Measurements from ENCODE around the gene VRK1. TPM values are rescaled to one million over a fixed set of nuclear protein-coding genes. Genes with fewer than 3 reads are reported as not detected.

The VRK1 gene
- total and polyA plus RNA-seq, 9 donors = 7.8 to 31.7 (median 16.9) TPM

DNA sequence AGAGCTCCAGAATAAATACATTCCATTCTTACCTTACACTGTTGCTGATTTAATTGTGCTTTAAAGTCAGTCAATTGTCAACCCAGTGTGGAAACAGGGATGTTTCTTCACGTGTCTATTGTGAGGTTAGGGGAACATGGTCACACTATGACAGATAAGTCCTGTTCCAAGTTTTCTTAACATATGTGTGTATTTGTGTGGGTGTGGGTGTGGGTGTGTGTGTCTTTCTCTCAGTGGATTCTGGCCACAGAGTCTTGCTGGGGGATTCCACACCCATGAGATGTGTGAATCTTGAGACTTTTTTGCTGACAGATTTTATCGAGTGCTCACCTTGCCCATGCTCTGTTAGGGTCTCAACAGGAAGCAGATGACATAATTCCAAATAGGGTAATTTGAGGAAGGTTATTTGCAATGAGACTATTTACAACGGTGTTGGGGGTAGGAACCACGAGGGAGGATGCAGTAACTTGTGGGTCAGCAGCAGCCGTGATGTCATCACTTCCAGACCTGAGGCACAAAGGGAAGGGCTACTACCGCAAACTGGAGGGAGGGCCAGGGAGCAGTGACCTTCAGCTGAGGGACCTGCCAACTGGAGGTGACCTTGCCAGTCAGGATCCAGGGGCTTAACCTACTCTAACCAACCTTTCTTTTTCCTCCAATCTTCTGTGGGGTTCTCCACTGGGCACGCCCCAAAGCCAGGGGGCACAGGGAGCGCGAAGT, 1.9 kb upstream of the VRK1 start:
- no peaks in the 10 kb centered on the region for H3K36me3 ChIP-seq
- intact Hi-C loops (cut with DNase I) = no loop called here
- no peak overlapping the region for H3K4me3 ChIP-seq
- no peak overlapping the region for H3K27ac ChIP-seq
- 66 to 76% (median 75%) methylated on average over 9 of the region's 9 CpGs for WGBS, 3 donors
- H3K9me3 ChIP-seq = no peaks in the 10 kb centered on the region
- TF ChIP-seq POLR2A (IDR thresholded peaks at IDR 0.05) (no peak), EP300 (IDR thresholded peaks at IDR 0.05) (no peak)
- TF ChIP-seq, protein P1, sequence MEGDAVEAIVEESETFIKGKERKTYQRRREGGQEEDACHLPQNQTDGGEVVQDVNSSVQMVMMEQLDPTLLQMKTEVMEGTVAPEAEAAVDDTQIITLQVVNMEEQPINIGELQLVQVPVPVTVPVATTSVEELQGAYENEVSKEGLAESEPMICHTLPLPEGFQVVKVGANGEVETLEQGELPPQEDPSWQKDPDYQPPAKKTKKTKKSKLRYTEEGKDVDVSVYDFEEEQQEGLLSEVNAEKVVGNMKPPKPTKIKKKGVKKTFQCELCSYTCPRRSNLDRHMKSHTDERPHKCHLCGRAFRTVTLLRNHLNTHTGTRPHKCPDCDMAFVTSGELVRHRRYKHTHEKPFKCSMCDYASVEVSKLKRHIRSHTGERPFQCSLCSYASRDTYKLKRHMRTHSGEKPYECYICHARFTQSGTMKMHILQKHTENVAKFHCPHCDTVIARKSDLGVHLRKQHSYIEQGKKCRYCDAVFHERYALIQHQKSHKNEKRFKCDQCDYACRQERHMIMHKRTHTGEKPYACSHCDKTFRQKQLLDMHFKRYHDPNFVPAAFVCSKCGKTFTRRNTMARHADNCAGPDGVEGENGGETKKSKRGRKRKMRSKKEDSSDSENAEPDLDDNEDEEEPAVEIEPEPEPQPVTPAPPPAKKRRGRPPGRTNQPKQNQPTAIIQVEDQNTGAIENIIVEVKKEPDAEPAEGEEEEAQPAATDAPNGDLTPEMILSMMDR (IDR thresholded peaks at IDR 0.05) = no peak
- H3K27me3 ChIP-seq = no peaks in the 10 kb centered on the region
- peaks cover 5% of the 10 kb centered on the region for H3K4me1 ChIP-seq (ENCODE audit: insufficient read depth)
- DNase-seq = no peak

DNA sequence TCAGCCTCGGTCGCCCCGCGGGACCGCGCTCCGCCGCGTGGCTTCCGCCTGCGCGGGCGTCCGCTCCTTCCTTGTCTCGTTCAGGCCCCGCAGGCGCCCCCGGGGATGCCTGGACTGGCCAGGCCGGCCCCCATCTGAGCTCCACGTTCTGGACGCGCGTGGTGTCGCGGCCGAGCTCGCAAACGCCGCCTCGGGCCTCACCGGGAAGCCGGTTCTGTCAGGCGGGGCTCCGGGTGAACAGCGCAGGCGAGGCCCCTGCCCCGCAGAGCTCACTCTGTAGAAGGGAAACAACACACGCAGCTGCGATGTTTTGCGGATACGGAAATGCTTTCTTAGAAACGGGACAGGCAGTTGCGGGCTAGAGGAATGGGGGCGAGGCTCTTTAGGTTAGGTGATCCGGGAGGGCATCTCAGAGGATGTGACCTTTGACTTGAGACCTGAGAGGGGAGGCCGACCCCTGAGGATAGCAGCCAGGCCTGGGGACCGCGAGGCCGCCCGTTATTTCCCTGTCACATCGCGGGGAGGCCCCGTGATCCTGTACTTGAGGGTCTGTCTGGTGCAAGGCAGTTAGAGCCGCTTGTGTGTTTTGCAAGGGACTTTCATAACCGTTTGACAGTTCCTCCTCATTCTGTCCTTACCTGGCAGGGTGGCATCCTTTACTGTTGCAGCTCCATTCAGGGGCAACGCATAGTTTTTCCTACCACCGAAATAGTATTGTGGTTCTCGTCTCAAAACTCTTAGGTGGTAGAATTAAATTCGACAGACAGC, 584 bp downstream of the VRK1 start:
- Histone ChIP-seq H3K4me1 (ENCODE audit: insufficient read depth) (peaks cover 5% of the 10 kb centered on the region), H3K36me3 (no peaks in the 10 kb centered on the region), H3K27ac (no peak overlapping the region), H3K4me3 (peak overlapping the region; percentile 62), H3K27me3 (no peaks in the 10 kb centered on the region), H3K9me3 (no peaks in the 10 kb centered on the region)
- no peak for TF ChIP-seq POLR2A (IDR thresholded peaks at IDR 0.05)
- no peak for TF ChIP-seq EP300 (IDR thresholded peaks at IDR 0.05)
- TF ChIP-seq, protein P1 (IDR thresholded peaks at IDR 0.05) = no peak
- intact Hi-C loops (cut with DNase I) = no loop called here
- WGBS, 3 donors = 1 to 2% (median 1%) methylated on average over 30 to 59 of the region's 59 CpGs
- DNase-seq = peak in 4 of 5 donors; percentile 11 to 41 (median 25)

DNA sequence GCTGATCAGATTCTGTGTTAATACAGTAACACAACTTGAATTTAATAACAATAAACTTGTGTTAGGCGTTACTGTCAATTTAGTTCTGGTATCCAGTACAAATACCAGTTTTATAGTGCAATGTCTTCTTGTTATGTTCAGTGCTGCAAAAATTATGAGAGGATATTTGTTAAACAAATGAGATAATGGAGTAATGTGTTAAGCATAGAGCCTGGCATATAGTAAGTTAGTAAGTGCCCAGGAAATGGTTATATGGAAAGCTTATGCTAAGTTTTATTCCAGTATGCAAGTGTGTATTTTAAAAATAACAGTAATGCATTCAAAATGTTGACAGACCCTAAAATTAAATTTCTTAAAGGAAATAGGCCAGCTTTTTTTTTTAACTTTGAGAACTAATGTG, 1.8 kb downstream of the VRK1 start:
- H3K27ac ChIP-seq = no peak overlapping the region
- H3K4me1 ChIP-seq (ENCODE audit: insufficient read depth) = peaks cover 5% of the 10 kb centered on the region
- intact Hi-C loops (cut with DNase I) = no loop called here
- 73 to 78% (median 76%) methylated on average over 1 of the region's 1 CpG for WGBS, 3 donors
- no peak overlapping the region for H3K4me3 ChIP-seq
- DNase-seq = no peak
- TF ChIP-seq, protein P1 (IDR thresholded peaks at IDR 0.05) = no peak
- TF ChIP-seq EP300 (IDR thresholded peaks at IDR 0.05) (no peak), POLR2A (IDR thresholded peaks at IDR 0.05) (no peak)
- H3K9me3 ChIP-seq = no peaks in the 10 kb centered on the region
- H3K27me3 ChIP-seq = no peaks in the 10 kb centered on the region
- no peaks in the 10 kb centered on the region for H3K36me3 ChIP-seq

DNA sequence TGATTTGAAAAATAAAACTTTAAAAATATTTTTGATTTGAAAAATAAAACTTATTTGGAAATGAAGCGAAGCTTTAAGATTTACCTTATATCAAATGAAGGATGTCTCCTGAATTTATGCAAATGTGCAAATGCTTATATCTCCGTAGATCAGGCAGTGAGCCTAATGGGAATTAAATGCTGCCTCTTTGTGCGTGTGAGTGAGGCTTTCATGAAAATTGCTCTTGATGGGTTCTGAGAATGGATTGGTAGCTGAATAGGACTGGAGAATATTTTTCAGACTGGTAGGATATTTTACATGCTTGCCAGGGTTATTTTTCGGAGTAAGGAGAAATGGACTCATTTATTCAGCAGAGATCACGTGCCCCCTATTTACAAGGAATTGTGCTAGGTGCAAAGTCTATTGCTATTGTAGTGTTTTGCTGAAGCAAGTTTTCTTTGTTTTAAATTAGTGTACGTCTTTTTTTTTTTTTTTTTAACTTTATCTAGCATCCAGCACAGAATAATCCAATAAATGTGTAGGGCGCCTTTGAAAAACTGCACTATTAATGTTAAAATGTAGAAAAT, 2.4 kb downstream of the VRK1 start:
- TF ChIP-seq, protein P1 (IDR thresholded peaks at IDR 0.05) = no peak
- no peak for TF ChIP-seq EP300 (IDR thresholded peaks at IDR 0.05)
- no peak for TF ChIP-seq POLR2A (IDR thresholded peaks at IDR 0.05)
- intact Hi-C loops (cut with DNase I) = no loop called here

More for the DNA sequence above, 2.4 kb downstream of the VRK1 start:
- WGBS, 3 donors = 88 to 91% (median 91%) methylated on average over 7 of the region's 7 CpGs
- peaks cover 5% of the 10 kb centered on the region for H3K4me1 ChIP-seq (ENCODE audit: insufficient read depth)
- DNase-seq = no peak
- no peak overlapping the region for H3K27ac ChIP-seq
- no peaks in the 10 kb centered on the region for H3K27me3 ChIP-seq
- H3K4me3 ChIP-seq = no peak overlapping the region
- H3K36me3 ChIP-seq = no peaks in the 10 kb centered on the region
- H3K9me3 ChIP-seq = no peaks in the 10 kb centered on the region

Data from ovary (tissue), 9 donors.